DOHH2 (cell line): Measurements from ENCODE around the gene APOH.

Experiments
- H3F3A ChIP-seq: fragments of 200-600 bp; sonication (generic), shearing (Covaris generic); 2 replicates; pipeline ENCODE4 v1.6.0; 2016; ENCODE audit warnings: antibody characterized with exemption, mild to moderate bottlenecking; ENCODE audit not compliant: control insufficient read depth, insufficient read depth
- H3K27ac ChIP-seq: fragments of 200-600 bp; sonication (generic); 2 replicates; pipeline ENCODE4 v1.5.1; 2014; ENCODE audit warnings: low read depth, mild to moderate bottlenecking, low read length, moderate library complexity
- H3K27me3 ChIP-seq: fragments of 200-600 bp; sonication (generic); 2 replicates; pipeline ENCODE4 v1.6.1; 2014; ENCODE audit warnings: mild to moderate bottlenecking, low read length, mixed read lengths; ENCODE audit not compliant: control insufficient read depth
- H3K36me3 ChIP-seq: fragments of 200-600 bp; sonication (generic); 2 replicates; pipeline ENCODE4 v1.6.1; 2014; ENCODE audit warnings: mild to moderate bottlenecking, low read length, moderate library complexity, mixed read lengths; ENCODE audit not compliant: control insufficient read depth
- H3K4me1 ChIP-seq: fragments of 200-600 bp; sonication (generic); 2 replicates; pipeline ENCODE4 v1.6.1; 2014; ENCODE audit warnings: mild to moderate bottlenecking, low read length, mixed read lengths; ENCODE audit not compliant: control insufficient read depth
- H3K4me2 ChIP-seq: fragments of 200-600 bp; sonication (generic); 2 replicates; pipeline ENCODE4 v1.6.0; 2014; ENCODE audit warnings: mild to moderate bottlenecking, low read length, moderate library complexity
- H3K4me3 ChIP-seq: fragments of 200-600 bp; sonication (generic); 2 replicates; pipeline ENCODE4 v1.5.1; 2014; ENCODE audit warnings: mild to moderate bottlenecking, low read length, mixed read lengths
- H3K79me2 ChIP-seq: fragments of 200-600 bp; sonication (generic); 2 replicates; pipeline ENCODE4 v1.6.1; 2014; ENCODE audit warnings: mild to moderate bottlenecking, low read length, mixed read lengths; ENCODE audit not compliant: control insufficient read depth
- H3K9me2 ChIP-seq: fragments of 200-600 bp; sonication (generic); replicated peaks from 2 replicates; pipeline ENCODE4 v1.6.1; 2014; ENCODE audit warnings: mild to moderate bottlenecking, low read length, mixed read lengths; ENCODE audit not compliant: control insufficient read depth
- H3K9me3 ChIP-seq: fragments of 200-600 bp; sonication (generic); 2 replicates; pipeline ENCODE4 v1.6.1; 2014; ENCODE audit warnings: antibody characterized with exemption, low read length, mixed read lengths; ENCODE audit not compliant: control insufficient read depth, insufficient read depth
- H4K20me1 ChIP-seq: fragments of 200-600 bp; sonication (generic); 2 replicates; pipeline ENCODE4 v1.6.0; 2014; ENCODE audit warnings: low read depth, mild to moderate bottlenecking, antibody characterized with exemption, low read length, moderate library complexity; ENCODE audit not compliant: control insufficient read depth, insufficient read depth
- CTCF ChIP-seq: fragments of 200-600 bp; sonication (generic); IDR thresholded peaks from one replicate; pipeline ENCODE4 v1.5.1; 2014; ENCODE audit warnings: antibody characterized with exemption, mild to moderate bottlenecking, low read depth, low read length; ENCODE audit not compliant: poor library complexity, severe bottlenecking
- EZH2phosphoT487 ChIP-seq: fragments of 200-600 bp; sonication (generic); IDR thresholded peaks from 2 replicates; pipeline ENCODE4 v1.6.1; 2017; ENCODE audit warnings: borderline replicate concordance, mild to moderate bottlenecking, antibody characterized with exemption, low read length, moderate library complexity, mixed read lengths

APOH gene

GRCh38 chr17:66169839-66170238 lies 59.4 kb downstream of the APOH start:
- H3K27ac ChIP-seq = no peak overlapping the region
- no peaks in the 10 kb centered on the region for H3K27me3 ChIP-seq
- H3K9me2 ChIP-seq = no peaks in the 10 kb centered on the region
- H4K20me1 ChIP-seq = no peaks in the 10 kb centered on the region
- H3K9me3 ChIP-seq = no peaks in the 10 kb centered on the region
- H3K36me3 ChIP-seq = peaks cover 3% of the 10 kb centered on the region; the same call in 1 of the 2 replicates
- H3K4me3 ChIP-seq = no peak overlapping the region
- no peak for TF ChIP-seq CTCF
- TF ChIP-seq EZH2phosphoT487 = no peak
- no peaks in the 10 kb centered on the region for H3K79me2 ChIP-seq
- peaks cover 5% of the 10 kb centered on the region for H3K4me1 ChIP-seq
- no peak overlapping the region for H3K4me2 ChIP-seq
- no peaks in the 10 kb centered on the region for H3F3A ChIP-seq

- no peaks in the 10 kb centered on the region for H3K79me2 ChIP-seq
- no peaks in the 10 kb centered on the region for H3K27me3 ChIP-seq
- no peak overlapping the region for H3K4me3 ChIP-seq
- TF ChIP-seq CTCF = no peak
- TF ChIP-seq EZH2phosphoT487 = no peak
- H3K4me2 ChIP-seq = no peak overlapping the region
- no peaks in the 10 kb centered on the region for H3K9me3 ChIP-seq
- no peak overlapping the region for H3K27ac ChIP-seq
- H3F3A ChIP-seq = no peaks in the 10 kb centered on the region
- no peaks in the 10 kb centered on the region for H3K9me2 ChIP-seq
- H3K4me1 ChIP-seq = peaks cover 15% of the 10 kb centered on the region
- peaks cover 3% of the 10 kb centered on the region; the same call in 1 of the 2 replicates for H3K36me3 ChIP-seq
- no peaks in the 10 kb centered on the region for H4K20me1 ChIP-seq
Measured at GRCh38 chr17:66167189-66167815, 61.9 kb downstream of the APOH start.

- Histone ChIP-seq H4K20me1 (no peaks in the 10 kb centered on the region), H3K9me2 (no peaks in the 10 kb centered on the region), H3K27me3 (no peaks in the 10 kb centered on the region), H3K9me3 (no peaks in the 10 kb centered on the region), H3F3A (no peaks in the 10 kb centered on the region), H3K27ac (no peak overlapping the region), H3K4me2 (no peak overlapping the region), H3K36me3 (peaks cover 3% of the 10 kb centered on the region; the same call in 1 of the 2 replicates), H3K79me2 (no peaks in the 10 kb centered on the region), H3K4me3 (no peak overlapping the region), H3K4me1 (peaks cover 15% of the 10 kb centered on the region)
- TF ChIP-seq EZH2phosphoT487 = no peak
- TF ChIP-seq CTCF = peak; percentile 63
Measured at GRCh38 chr17:66165537-66166123, 63.6 kb downstream of the APOH start.
